NCI-H1436 (cell line): ENCODE measurements around the gene NETO2.
"Not testable (repeated sequence)": the region's sequence is repeated elsewhere in the genome, so short reads cannot be mapped to it uniquely, and the experiment has no call there.

Source experiments
- DNase-seq: peaks from one replicate; lab custom pipeline; 2025; lab: John Stamatoyannopoulos, UW

Gene NETO2

DNA sequence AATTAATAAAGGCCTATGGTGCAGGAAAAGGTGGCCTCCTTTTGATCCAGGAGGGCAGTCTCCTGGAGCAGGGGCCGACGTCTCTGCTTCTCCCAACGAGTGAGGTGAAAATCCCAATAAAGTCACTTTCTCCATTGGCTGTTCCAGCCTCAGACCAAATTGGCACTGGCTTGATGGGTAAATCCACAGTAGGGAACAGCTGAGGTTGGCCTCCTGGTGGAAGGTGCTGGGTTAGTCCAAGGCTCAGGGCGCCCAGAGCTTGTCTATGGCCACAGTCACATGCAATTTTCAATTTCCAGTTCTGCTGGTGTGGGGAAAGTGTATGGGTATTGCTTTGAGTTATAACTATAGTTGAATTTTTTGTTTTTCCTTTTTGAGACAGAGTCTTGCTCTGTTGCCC lies 79.0 kb downstream of the NETO2 start:
- DNase-seq = no peak

DNA sequence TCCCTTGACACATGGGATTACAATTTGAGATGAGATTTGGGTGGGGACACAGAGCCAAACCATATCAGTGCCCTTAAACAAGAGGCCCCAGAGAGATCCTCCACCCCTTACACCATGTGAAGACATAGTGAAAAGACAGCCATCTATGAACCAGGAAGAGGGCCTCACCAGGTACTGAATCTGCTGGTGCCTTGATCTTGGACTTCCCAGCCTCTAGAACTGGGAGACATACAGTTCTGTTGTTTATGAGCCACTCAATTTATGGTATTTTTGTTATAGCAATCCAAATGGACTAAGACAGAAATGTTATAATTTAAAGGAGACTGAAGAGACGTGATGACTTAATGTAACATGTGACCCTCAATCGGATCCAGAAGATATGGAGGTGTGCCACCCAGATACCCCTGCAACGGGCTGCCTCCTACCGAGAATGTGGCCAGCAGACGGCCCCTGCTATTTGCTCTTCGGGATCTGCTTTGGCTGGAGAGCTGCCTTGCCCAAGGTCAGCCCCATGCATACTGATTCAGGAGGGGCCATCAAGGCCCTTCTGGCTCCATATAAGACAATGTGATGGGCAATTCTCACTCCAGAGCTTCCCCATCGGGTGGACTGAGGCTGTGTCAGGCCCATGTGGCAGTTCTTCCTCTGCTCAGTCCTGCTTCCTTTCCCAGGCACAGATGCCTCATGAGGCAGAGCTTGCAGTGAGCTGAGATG lies 80.6 kb downstream of the NETO2 start:
- DNase-seq = no peak

DNA sequence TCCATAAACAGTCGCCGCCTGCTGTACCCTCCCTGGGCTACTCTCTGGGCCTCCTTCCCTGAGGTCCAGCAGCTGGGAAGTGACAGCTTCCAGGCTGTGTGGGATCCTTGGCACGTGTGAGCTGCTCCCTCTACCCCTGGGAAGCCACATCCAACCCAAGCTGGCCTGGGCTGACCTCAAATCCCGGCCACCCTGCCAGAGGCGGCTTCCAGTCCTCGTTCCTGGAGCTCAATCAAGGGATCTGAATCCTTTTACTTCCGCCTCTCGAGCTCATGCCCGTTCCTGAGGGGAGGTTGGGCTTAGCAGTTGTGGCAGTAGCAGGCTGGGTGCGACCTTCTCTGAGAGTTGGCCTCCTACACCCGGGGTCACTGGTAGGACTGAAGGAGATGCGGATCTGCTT lies 82.5 kb downstream of the NETO2 start:
- DNase-seq = no peak

DNA sequence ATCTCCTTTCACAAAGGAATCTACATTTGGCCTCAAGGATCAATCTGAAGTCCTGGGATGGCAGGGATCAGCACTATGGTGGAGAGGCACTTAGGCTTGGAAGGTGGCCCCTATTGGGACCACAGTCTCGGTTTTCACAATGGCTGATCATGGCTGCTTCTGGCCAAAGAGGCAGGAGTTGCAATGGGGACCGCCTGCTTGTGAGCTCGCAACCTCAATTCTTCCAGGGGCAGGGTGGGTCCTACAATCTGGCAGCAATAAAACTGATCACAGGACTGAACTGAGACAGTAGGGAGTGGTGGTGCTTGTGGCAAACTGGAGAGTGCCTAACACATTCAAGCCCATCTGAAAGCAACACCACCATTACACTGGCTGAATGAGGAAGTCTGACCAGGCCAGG lies 83.1 kb downstream of the NETO2 start:
- DNase-seq = no peak

DNA sequence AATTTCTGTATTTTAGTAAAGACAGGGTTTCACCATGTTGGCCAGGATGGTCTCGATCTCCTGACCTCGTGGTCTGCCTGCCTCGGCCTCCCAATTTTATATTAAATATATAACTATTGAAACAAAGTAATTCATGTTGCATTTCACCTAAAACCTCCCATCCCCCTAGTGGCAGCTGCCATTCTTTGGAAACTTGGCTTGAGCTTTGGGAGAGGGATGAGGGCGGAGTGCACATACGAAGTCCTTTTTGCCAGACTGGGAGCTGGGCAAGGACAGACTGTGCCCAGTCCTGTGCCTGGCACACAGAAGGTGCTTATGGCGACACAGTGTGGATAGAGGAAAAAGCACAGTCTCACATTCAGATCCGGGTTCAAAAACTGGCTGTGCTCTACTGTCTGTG lies 83.8 kb downstream of the NETO2 start:
- DNase-seq = no peak

DNA sequence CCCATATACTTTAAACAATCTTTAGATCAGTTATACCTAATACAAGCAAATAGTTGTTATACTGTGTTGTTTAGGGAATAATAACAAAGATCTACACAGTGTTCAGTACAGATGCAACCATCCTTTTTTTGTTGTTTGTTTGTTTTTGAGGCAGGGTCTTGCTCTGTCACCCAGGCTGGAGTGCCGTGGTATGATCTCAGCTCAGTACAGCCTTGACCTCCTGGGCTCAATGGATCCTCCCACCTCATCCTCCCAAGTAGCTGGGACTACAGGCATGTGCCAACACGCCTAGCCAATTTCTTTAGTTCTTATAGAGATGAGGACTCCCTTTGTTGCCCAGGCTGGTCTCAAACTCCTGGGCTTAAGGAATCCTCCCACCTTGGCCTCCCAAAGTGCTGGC lies 84.6 kb downstream of the NETO2 start:
- not testable (repeated sequence) for DNase-seq

DNA sequence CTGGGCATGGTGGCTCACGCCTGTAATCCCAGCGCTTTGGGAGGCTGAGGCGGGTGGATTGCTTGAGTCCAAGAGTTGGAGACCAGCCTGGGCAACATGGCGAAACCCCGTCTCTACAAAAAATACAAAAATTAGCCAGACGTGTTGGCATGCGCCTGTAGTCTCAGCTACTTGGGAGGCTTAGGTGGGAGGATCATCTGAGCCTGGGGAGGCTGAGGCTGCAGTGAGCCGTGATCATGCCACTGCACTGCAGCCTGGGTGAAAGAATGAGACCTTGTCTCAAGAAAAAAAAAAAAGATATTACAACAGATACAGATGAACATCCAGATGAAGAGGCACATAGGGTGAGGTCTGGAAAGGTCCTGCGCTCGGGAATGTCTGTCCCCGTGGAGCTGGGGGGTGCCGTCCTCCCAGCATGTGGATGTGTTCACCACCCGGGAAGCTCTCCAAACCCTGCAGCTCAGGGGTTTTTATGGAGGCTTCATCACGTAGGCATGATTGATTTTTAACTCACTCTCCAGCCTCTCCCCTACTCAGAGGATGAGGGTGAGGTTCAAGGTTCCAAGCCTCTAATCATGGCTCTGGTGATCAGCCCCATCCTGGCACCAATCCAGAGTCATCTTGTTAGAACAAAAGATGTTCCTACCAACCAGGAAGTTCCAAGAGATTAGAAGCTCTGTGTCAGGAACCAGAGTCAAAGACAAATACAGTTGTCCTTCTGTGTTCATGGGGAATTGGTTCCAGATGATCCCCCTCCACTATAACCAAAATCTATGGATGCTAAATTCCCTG lies 85.3 kb downstream of the NETO2 start:
- no peak for DNase-seq

DNA sequence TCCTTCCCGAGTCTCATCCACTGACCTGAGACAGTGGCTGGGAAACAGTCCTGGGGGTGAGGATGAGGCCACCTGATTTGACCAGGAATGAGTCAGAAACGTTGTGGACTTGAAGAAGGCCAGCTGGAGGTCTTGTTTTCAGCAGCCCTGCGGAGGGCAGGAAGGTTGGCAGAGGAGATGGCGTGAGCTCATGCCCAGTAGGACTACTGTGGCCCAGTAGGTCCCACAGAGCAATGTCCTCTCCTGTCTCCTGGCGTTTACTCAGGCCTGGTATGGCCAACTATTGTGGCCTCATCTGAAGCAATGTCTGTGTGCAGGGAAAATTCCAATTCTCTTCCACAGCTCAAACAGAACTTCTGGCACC lies 86.1 kb downstream of the NETO2 start:
- no peak for DNase-seq

DNA sequence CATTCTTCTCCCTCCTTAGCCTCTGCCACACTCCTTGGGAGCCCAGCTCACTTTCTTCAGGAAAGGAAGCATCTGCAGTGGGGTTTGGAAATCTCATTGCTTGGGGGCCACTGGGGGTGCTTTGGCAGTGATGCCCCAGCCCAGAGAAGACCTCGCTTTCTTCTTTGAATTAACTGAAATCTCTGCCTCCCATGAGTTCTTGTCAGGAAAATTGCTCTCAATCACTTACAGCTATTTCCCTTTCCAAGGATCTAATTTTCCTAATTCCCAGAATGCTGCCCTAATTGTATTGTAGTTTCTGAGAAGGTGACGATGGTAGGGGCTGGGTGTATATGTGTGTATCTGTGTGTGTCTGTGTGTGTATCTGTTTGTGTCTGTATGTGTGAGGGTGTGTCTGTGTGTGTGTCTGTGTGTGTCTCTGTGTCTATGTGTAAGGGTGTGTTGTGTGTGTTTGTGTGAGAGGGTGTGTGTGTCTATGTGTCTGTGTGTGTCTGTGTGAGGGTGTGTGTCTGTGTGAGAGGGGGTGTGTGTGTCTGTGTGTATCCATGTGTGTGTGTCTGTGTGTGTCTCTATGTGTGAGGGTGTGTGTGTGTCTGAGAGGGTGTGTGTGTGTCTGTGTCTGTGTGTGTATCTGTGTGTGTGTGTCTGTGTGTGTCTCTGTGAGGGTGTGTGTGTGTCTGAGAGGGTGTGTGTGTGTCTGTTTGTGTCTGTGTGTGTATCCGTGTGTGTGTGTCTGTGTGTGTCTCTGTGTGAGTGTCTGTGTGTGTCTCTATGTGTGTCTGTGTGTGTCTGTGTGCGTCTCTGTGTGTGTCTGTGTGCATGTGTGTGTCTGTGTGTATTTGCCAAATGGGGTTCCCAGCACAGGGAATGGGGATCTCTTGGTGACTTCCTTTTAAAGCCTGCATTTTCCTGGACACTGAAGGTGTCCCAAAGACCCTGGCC lies 86.8 kb downstream of the NETO2 start:
- DNase-seq = no peak

DNA sequence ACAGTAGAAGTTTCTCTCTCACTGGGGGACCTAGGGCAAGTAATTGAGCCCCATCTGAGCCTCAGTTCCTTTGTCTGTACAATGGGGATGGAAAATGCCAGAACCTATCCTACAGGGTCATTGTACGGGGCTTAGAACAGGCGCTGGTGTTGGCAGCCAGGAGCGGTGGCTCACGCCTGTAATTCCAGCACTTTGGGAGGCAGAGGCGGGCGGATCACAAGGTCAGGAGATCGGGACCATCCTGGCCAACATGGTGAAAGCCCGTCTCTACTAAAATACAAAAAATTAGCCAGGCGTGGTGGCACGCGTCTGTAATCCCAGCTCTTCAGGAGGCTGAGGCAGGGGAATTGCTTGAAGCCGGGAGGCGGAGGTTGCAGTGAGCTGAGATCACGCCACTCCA lies 87.7 kb downstream of the NETO2 start:
- not testable (repeated sequence) for DNase-seq

DNA sequence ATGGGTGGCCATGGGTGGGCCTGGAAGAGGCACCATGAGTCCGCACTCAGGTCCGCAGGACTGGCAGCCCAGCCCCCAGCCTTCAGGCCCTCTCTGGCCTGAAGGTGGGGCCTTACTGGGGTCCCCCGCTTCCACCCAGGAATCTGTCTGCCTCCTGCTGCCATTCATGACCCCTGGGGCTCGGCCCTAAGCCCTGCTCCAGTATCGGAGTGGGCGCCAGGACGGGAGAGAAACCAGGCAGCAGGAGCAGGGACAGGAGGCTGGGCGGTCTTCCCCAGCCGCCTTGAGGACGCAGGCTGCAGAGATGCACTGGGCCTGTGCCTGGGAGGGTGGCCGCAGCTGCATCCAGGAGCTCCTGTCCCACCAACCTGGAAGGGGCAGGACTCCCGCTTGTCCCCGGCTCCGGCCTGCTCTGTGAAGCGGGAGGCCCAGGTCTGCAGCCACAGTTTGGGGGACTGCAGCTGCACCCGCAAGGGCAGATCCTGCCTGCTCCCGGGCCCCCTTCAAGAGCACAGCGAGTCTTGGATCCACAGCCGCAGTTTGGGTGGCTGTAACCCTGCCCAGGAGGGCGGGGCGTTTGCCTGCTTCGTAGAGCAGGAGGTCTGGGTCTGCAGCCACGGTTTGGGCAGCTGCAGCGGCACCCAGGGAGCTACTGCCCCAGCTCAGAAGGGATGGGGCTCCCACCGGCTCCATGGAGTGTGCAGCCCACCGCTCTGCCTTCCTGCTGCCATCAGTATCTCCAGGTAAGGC lies 88.4 kb downstream of the NETO2 start:
- no peak for DNase-seq

DNA sequence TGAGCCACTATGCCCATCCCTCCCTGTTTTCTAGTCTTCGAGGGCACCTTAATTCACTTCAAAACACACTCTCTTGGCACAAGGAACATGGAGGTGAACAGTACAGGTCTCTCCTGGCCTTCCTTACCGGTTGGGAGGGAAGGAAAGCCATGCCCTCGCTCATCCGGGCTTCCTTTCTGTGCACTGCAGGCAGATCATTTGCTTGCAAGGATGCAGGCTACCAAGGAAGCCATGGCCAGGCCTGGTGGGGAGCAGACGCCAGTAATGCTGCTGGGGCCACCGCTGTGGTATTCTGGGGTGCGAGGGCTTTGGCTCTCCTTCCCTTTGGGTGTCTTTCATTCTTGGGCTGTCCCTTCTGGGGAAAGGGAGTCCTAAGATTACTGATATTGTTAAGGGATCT lies 89.4 kb downstream of the NETO2 start:
- DNase-seq = no peak

DNA sequence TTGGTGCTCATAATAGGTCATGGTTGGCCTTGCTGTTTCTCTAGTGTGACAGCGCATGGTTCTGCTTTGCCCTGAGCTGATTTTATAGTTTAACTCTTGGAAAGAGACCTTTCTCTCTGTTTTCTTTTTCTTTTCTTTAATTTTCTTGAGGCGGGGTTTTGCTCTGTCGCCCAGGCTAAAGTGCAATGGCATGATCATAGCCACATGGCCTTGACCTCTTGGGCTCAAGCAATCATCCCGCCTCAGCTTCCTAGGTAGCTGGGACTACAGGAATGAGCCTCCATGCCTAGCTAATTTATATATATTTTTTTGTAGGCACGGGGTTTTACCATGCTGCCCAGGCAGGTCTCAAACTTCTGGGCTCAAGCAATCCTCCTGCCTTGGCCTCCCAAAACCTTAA lies 89.8 kb downstream of the NETO2 start:
- DNase-seq = no peak

DNA sequence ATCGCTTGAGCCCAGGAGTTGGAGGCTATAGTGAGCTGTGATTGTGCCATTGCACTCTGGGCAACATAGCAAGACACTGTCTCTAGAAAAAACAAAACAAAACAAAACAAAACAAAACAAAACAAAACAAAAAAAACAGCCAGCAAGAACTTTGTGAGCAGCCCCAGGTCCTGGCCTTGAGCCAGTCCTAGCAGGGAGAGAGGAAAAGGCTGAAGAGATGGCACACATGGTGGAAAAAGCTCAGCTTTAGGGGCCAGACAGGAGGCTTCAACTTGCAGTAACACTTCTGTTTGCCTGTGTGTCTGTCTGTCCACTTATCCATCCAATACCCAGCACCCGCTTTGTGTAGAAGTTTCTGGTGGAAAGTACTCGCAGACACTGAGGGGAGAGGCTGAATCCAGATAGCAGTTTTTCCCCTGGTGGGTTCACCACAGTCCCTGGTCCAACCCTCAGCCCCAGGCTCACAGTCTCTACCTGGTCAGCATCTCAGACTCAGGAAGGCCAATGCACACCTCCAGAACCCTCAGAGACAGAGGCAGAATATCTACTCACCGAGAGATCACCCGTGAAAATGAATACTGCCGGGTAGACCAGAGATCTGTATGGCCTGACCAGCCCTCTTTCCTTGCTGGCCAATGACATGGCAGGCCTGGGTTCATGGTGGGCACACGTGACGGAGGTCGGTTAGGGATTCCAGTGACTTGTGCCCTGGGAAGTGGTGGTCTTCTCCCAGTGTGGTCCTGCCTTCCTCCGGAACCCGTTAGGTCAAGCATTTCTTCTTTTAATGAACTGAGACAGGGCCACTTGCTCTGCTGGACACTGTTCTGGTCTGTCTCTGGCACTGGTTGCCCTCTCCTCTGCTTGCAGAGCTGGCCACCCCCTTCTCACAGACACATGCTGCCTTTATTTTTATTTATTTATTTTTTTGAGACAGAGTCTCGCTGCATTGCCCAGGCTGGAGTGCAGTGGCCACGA lies 90.8 kb downstream of the NETO2 start:
- no peak for DNase-seq

DNA sequence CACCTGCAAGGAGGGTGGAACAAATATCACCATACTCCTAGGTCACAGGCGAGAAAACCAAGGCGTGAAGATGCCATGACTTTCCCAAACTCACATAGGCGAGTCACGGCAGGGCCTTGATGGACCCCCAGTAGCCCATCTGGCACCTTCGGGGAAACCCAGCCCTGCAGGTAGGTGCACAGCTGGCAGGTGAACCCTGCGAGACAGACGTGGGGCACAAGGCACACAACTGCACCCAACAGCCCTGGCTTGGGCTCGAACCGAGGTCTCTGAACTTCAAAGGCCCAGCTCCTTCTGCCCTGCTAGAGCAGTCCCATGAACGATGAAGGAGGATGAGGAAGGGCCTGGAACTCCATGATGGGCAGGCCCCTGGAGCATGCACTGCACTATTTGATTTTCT lies 92.7 kb downstream of the NETO2 start:
- DNase-seq = no peak

DNA sequence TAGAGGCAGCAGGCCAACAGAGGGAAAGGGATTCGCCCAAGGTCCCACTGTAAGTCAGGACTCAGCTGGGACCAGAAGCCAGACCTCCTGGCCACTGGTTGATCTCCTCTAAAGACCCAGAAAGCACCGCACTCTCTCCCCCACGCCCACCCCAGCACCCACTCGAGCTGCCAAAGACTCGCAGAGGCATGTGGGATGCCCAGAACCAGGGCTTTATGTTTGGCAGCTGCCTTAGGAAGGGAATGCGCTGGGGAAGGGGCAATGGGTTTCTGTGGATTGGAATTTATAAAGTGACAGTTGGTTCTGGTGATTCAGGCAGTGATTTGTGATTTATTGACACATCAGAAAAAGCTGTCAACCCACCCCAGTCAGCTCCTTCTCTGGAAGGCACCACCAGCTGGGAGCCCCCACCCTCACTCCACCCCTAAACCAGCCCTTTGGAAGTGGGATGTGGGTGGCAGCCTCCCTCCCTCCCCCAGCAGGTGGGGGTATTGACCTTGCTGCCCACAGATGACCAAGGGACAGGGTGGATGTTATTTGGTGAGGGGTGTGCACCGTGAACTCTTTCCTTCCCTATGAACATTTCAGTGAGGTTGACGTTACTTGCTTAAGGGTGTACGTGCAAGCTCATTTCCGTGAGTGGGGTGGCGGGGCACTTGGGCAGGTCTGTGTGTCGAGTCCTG lies 93.7 kb downstream of the NETO2 start:
- DNase-seq = no peak

DNA sequence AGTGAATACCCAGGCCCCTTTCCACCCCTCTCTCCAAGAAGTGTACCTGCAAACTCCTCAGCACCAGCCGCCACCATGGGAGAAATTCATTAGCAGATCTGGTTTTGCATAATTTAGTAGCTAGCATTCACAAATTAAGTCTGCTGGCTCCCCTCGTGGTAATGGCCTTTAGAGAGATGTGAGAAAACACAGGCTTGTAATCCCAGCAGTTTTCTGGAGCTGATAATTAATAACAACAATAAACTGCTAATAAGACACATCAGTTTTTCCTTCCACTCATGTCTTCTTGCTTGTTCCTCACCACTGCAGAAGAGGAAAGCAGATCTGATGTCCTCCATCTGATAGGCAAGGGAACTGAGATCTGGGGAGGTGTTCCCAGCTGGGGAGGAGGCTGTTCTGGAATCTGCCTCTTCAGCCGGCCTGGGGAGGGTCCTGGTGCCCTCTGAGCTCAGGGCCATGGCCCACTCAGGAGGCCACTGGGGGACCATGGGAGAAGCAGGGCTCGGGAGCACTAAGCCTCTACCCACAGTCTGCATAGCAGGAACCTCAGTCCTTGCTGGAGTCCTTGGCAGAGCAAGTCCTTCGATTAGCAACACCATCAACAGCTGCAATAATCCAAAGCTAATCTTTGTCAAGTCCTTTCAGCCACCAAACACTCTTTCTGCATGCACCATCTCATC lies 96.1 kb downstream of the NETO2 start:
- DNase-seq = no peak

DNA sequence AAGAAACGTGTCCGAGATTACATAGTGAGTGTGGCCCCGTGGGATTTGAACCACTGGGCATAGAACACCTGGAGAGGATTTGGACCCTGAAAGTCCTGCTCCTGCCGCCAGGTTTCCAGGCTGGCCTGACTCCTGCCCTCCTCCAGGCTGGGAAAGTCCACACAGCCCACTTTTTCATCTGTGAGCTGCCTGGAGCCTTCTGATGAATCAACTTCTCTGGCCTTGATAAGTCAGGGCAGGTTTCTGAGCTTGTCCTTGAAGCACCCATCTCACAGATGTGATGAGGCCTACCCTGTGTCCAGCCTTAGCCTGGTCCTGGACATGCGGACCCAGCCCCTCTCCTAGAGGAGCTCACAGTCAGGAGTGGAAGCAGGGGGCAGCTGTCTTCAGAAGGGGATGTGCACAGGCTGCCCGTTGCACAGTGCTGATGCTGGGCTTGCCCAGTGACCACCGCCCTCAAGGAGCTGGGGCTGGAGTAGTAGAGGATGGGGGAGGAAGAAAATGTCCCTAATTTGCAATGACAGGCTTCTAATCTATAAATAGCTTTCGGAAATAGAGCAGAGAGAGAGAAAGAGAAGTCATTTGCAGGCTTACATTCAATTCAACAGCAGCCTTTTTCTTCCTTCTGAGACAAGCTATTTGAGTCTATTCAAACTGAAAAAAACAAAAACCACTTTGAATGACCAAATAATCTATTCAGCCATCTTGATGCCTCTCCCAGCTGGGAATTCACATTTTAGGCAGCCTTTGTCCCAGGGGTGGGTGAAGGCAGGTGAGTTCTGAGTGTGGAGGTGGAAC lies 96.8 kb downstream of the NETO2 start:
- DNase-seq = no peak

DNA sequence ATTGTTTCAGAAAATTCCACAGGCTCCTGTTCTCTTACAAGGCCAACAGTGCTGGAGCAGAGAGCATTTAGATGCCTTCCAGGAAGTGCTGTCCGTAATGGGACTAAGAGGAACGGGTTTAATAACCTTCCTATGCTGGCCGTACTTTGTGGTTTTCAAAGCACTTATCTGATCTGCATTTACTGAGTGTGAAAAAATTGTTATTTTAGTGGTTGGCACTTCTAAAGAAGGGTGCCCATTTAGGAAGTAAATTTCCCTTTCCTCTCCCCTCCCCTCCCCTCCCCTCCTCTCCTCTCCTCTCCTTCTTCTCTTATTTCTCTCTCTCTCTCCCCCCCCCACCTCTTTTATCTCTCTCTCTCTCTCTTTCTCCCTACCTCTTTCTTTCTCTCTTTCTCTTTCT lies 98.3 kb downstream of the NETO2 start:
- no peak for DNase-seq
